ENCODE results near the gene PRKACA.

GRCh38 chr19:14103310-14103709 is 14.3 kb downstream of the PRKACA start:
- no peak for TF ChIP-seq CTCF (IDR thresholded peaks at IDR 0.05)
- TF ChIP-seq ZSCAN20 (CRISPR knock-in tag; IDR thresholded peaks at IDR 0.05): no peak
- no peak for TF ChIP-seq KDM1A (IDR thresholded peaks at IDR 0.05; ENCODE audit: low read depth)
- TF ChIP-seq CBX8 (IDR thresholded peaks at IDR 0.05): no peak
- no peak for TF ChIP-seq POLR2A (IDR thresholded peaks at IDR 0.05; ENCODE audit: low read length)
- TF ChIP-seq E2F6 (IDR thresholded peaks at IDR 0.05; ENCODE audit: borderline replicate concordance, low read depth): no peak
- TF ChIP-seq ZFP36 (IDR thresholded peaks at IDR 0.05; ENCODE audit: borderline replicate concordance, partially characterized antibody): no peak
- no peak for TF ChIP-seq SMC3 (IDR thresholded peaks at IDR 0.05)

Measured in A549 (cell line).